GM12878 (cell line): ENCODE measurements around the gene HIF3A. TPM values are rescaled to one million over a fixed set of nuclear protein-coding genes. Genes with fewer than 3 reads are reported as not detected.

Experiments
- ATAC-seq: fragments of 200-7000 bp; cut with Tn5 transposase; 3 replicates; pipeline ENCODE4 v1.9.1; 2020; ENCODE audit warnings: mild to moderate bottlenecking, moderate library complexity
- BruUV-seq: library from RNA; stranded (reverse); fragments of 400-500 nt; replicated peaks from 2 replicates; lab custom pipeline; 2021; lab: Mats Ljungman, UMichigan
- CTCF ChIA-PET: fragments of 300-600 bp; sonication (Branson Sonifier 250); formaldehyde crosslinking; extraction: SDS; loops from one replicate; lab custom pipeline; 2021; ENCODE audit warnings: inconsistent platforms; lab: Yijun Ruan, JAX
- POLR2A ChIA-PET: fragments of 350-600 bp; formaldehyde crosslinking; extraction: SDS; loops from one replicate; lab custom pipeline; 2021; ENCODE audit warnings: inconsistent platforms; lab: Charles Lee
- RAD21 ChIA-PET: fragments of 300-600 bp; sonication (Branson Sonifier 250); formaldehyde crosslinking; loops from one replicate; lab custom pipeline; 2023; ENCODE audit warnings: antibody characterized with exemption; ENCODE audit not compliant: unreplicated experiment; lab: Charles Lee
- SMC1A ChIA-PET: fragments of 300-600 bp; sonication (Branson Sonifier 250); formaldehyde crosslinking; loops from one replicate; lab custom pipeline; 2023; ENCODE audit not compliant: unreplicated experiment, uncharacterized antibody; lab: Charles Lee
- DNase-seq: peaks from one replicate; pipeline ENCODE4 v3.0.0-alpha.2; 2011; ENCODE audit warnings: low read depth, low spot score
- FAIRE-seq: peaks from 3 replicates; lab custom pipeline; 2011; peaks lifted over from hg19 to GRCh38; lab: Jason Lieb, UNC
- H2AFZ ChIP-seq: 2 replicates; pipeline ENCODE4 v1.6.0; 2011; ENCODE audit warnings: low read depth, low read length, control low read depth; ENCODE audit not compliant: control insufficient read depth
- H3K27ac ChIP-seq: 2 replicates; pipeline ENCODE4 v1.5.1; 2011; ENCODE audit warnings: control low read depth; ENCODE audit not compliant: control insufficient read depth, insufficient read depth
- H3K27me3 ChIP-seq, 2 experiments: replicated peaks in 1 of 2; 2 replicates each; pipeline versions ENCODE4 v1.6.0 to v1.6.1; 2011; ENCODE audit warnings: low read length in 1 of 2; ENCODE audit not compliant: control insufficient read depth in 2 of 2, insufficient read depth in 2 of 2
- H3K36me3 ChIP-seq, 2 experiments: 2 replicates each; pipeline ENCODE4 v1.5.1; 2011; ENCODE audit warnings: low read length in 1 of 2; ENCODE audit not compliant: control insufficient read depth in 2 of 2, insufficient read depth in 2 of 2
- H3K4me1 ChIP-seq: 2 replicates; pipeline ENCODE4 v1.6.1; 2011; ENCODE audit warnings: mild to moderate bottlenecking, low read length, moderate library complexity, mixed read lengths; ENCODE audit not compliant: control insufficient read depth, insufficient read depth
- H3K4me2 ChIP-seq: 2 replicates; pipeline ENCODE4 v1.6.0; 2011; ENCODE audit warnings: control low read depth; ENCODE audit not compliant: control insufficient read depth, insufficient read depth
- H3K4me3 ChIP-seq: fragments of 200-600 bp; sonication (generic); 2 replicates; pipeline ENCODE4 v1.5.1; 2016
- H3K79me2 ChIP-seq: 2 replicates; pipeline ENCODE4 v1.6.0; 2011; ENCODE audit warnings: low read length; ENCODE audit not compliant: control insufficient read depth, insufficient read depth
- H3K9ac ChIP-seq: 2 replicates; pipeline ENCODE4 v1.8.0; 2011; ENCODE audit warnings: low read length, control low read depth, mixed read lengths; ENCODE audit not compliant: control insufficient read depth, insufficient read depth
- H3K9me3 ChIP-seq: replicated peaks from 3 replicates; pipeline ENCODE4 v1.5.1; 2011; ENCODE audit warnings: mild to moderate bottlenecking, low read length; ENCODE audit not compliant: control insufficient read depth, insufficient read depth
- H4K20me1 ChIP-seq: 2 replicates; pipeline ENCODE4 v1.6.0; 2011; ENCODE audit not compliant: control insufficient read depth, insufficient read depth
- BCLAF1 ChIP-seq: fragments of 450-650 bp; IDR thresholded peaks from 2 replicates; pipeline ENCODE4 v1.6.1; 2017; ENCODE audit warnings: antibody characterized with exemption, mild to moderate bottlenecking, moderate library complexity
- CHD2 ChIP-seq: IDR thresholded peaks from 2 replicates; pipeline ENCODE4 v1.6.1; 2011; ENCODE audit warnings: low read depth, low read length, improper control_type of control experiment, borderline replicate concordance
- HDGF ChIP-seq: fragments of 450-650 bp; IDR thresholded peaks from 2 replicates; pipeline ENCODE4 v1.6.1; 2016; ENCODE audit warnings: antibody characterized with exemption
- IKZF2 ChIP-seq, 2 experiments: fragments of 450-650 bp; IDR thresholded peaks; 2 replicates each; pipeline ENCODE4 v1.6.1; 2017; ENCODE audit warnings: mild to moderate bottlenecking in 2 of 2, moderate library complexity in 2 of 2
- JUNB ChIP-seq: IDR thresholded peaks from 2 replicates; pipeline ENCODE4 v1.6.1; 2016; ENCODE audit warnings: antibody characterized with exemption, mild to moderate bottlenecking
- LARP7 ChIP-seq: fragments of 450-650 bp; IDR thresholded peaks from 2 replicates; pipeline ENCODE4 v1.6.1; 2017; ENCODE audit warnings: mild to moderate bottlenecking
- PML ChIP-seq: IDR thresholded peaks from 2 replicates; pipeline ENCODE4 v1.6.1; 2012; ENCODE audit warnings: low read length, inconsistent platforms
- RAD21 ChIP-seq: IDR thresholded peaks from 2 replicates; pipeline ENCODE4 v1.6.1; 2011; ENCODE audit warnings: mild to moderate bottlenecking, low read depth, low read length, moderate library complexity; ENCODE audit not compliant: insufficient read depth
- SMC3 ChIP-seq: IDR thresholded peaks from 2 replicates; pipeline ENCODE4 v1.6.1; 2011; ENCODE audit warnings: low read length, improper control_type of control experiment, borderline replicate concordance
- SUZ12 ChIP-seq: fragments of 200-600 bp; sonication (generic); IDR thresholded peaks from one replicate; pipeline ENCODE4 v1.6.1; 2018; ENCODE audit warnings: antibody characterized with exemption, mild to moderate bottlenecking; ENCODE audit not compliant: unreplicated experiment
- TARDBP ChIP-seq: IDR thresholded peaks from 2 replicates; pipeline ENCODE4 v1.6.1; 2016; ENCODE audit warnings: borderline replicate concordance
- TCF7 ChIP-seq: IDR thresholded peaks from 2 replicates; pipeline ENCODE4 v1.6.1; 2014; ENCODE audit warnings: antibody characterized with exemption, borderline replicate concordance
- WGBS: methylation state at CpG from one replicate; pipeline ENCODE4 v1.1.6; 2016; ENCODE audit warnings: low lambda C conversion rate; ENCODE audit not compliant: insufficient replicate concordance, insufficient coverage; ENCODE audit errors: missing lambda C conversion rate; 5-methylcytosine and 5-hydroxymethylcytosine counted together
- in situ Hi-C: fragments of 300-500 bp; cut with MboI; formaldehyde crosslinking; loops from 9 replicates; pipeline ENCODE4 v1.14.3; 2018; ENCODE audit warnings: mixed read lengths
- intact Hi-C: fragments of 100-400 bp; cut with micrococcal nuclease; formaldehyde crosslinking; loops from one replicate; pipeline ENCODE4 v1.14.2; 2022; ENCODE audit not compliant: unreplicated experiment
- polyA plus RNA-seq, 11 experiments: library from polyadenylated mRNA; depleted of rRNA in 4 of 11; unstranded in 6 of 11; stranded (reverse) in 5 of 11; fragments of >200 nt; fragmentation: Nextera tagmentation in 4 of 11; fragmentation: Illumina TruSeq in 1 of 11; extraction: Ambion mirVana in 4 of 11; extraction: Trizol in 1 of 11; gene quantifications; 1 replicate in 1 of 11; 2 replicates in 10 of 11; pipeline versions ENCODE4 v1.2.1 to v1.2.3, GENCODE V29; 2011 to 2016; ENCODE audit warnings: inconsistent platforms in 2 of 11, missing spikeins in 2 of 11, low read depth in 1 of 11
- total RNA-seq, 4 experiments: library from RNA; depleted of rRNA in 3 of 4; stranded (reverse); fragments of >200 nt in 3 of 4; fragmentation: Illumina TruSeq in 1 of 4; extraction: Trizol in 1 of 4; gene quantifications; 2 replicates each; pipeline versions ENCODE4 v1.2.1 to v1.2.3, GENCODE V29; 2013 to 2021
- TF ChIP-seq, protein P1 (sequence below): IDR thresholded peaks from 2 replicates; pipeline ENCODE4 v1.6.1; 2011; ENCODE audit warnings: low read depth, low read length, improper control_type of control experiment, borderline replicate concordance
- TF ChIP-seq, protein P2 (sequence below): fragments of 450-650 bp; IDR thresholded peaks from 2 replicates; pipeline ENCODE4 v1.6.1; 2017; ENCODE audit warnings: mild to moderate bottlenecking, moderate library complexity

The HIF3A gene
- total and polyA plus RNA-seq, 10 of the 15 experiments (the other 5 are each of a cell fraction or from before 2014, with no cell fraction given) = 0.03 to 0.20 (median 0.06) TPM; not detected in 5

GRCh38 chr19:46366620-46367292 lies 69.9 kb downstream of the HIF3A start:
- Histone ChIP-seq H3K9me3 (no peaks in the 10 kb centered on the region), H3K4me2 (no peak overlapping the region), H2AFZ (no peak overlapping the region), H3K9ac (no peak overlapping the region), H3K79me2 (peaks cover 17% of the 10 kb centered on the region), H3K4me3 (no peak overlapping the region), H4K20me1 (peaks cover 3% of the 10 kb centered on the region; the same call in 1 of the 2 replicates), H3K36me3 (peaks cover 23 to 25% of the 10 kb centered on the region in 2 experiments), H3K4me1 (peaks cover 6% of the 10 kb centered on the region), H3K27ac (no peak overlapping the region), H3K27me3 (no peaks in the 10 kb centered on the region)
- ATAC-seq = no peak
- no TSS peak for BruUV-seq
- no peak for TF ChIP-seq PML
- no peak for TF ChIP-seq RAD21
- TF ChIP-seq TCF7 = no peak
- no peak for TF ChIP-seq CHD2
- TF ChIP-seq, protein P1, sequence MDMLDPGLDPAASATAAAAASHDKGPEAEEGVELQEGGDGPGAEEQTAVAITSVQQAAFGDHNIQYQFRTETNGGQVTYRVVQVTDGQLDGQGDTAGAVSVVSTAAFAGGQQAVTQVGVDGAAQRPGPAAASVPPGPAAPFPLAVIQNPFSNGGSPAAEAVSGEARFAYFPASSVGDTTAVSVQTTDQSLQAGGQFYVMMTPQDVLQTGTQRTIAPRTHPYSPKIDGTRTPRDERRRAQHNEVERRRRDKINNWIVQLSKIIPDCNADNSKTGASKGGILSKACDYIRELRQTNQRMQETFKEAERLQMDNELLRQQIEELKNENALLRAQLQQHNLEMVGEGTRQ = no peak
- TF ChIP-seq, protein P2, sequence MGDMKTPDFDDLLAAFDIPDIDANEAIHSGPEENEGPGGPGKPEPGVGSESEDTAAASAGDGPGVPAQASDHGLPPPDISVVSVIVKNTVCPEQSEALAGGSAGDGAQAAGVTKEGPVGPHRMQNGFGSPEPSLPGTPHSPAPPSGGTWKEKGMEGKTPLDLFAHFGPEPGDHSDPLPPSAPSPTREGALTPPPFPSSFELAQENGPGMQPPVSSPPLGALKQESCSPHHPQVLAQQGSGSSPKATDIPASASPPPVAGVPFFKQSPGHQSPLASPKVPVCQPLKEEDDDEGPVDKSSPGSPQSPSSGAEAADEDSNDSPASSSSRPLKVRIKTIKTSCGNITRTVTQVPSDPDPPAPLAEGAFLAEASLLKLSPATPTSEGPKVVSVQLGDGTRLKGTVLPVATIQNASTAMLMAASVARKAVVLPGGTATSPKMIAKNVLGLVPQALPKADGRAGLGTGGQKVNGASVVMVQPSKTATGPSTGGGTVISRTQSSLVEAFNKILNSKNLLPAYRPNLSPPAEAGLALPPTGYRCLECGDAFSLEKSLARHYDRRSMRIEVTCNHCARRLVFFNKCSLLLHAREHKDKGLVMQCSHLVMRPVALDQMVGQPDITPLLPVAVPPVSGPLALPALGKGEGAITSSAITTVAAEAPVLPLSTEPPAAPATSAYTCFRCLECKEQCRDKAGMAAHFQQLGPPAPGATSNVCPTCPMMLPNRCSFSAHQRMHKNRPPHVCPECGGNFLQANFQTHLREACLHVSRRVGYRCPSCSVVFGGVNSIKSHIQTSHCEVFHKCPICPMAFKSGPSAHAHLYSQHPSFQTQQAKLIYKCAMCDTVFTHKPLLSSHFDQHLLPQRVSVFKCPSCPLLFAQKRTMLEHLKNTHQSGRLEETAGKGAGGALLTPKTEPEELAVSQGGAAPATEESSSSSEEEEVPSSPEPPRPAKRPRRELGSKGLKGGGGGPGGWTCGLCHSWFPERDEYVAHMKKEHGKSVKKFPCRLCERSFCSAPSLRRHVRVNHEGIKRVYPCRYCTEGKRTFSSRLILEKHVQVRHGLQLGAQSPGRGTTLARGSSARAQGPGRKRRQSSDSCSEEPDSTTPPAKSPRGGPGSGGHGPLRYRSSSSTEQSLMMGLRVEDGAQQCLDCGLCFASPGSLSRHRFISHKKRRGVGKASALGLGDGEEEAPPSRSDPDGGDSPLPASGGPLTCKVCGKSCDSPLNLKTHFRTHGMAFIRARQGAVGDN = no peak
- no peak for TF ChIP-seq SUZ12
- no peak for TF ChIP-seq LARP7
- TF ChIP-seq SMC3 = no peak
- no peak for TF ChIP-seq JUNB
- no peak for TF ChIP-seq BCLAF1
- TF ChIP-seq HDGF = no peak
- TF ChIP-seq IKZF2 (IDR thresholded peaks at IDR 0.05) = no peak
- TF ChIP-seq TARDBP = no peak
- SMC1A ChIA-PET = no interaction called here
- intact Hi-C loops (no loop called here), in situ Hi-C loops (no loop called here)
- DNase-seq = no peak
- 87% methylated on average over 9 of the region's 9 CpGs for WGBS
- POLR2A ChIA-PET = no interaction called here
- RAD21 ChIA-PET = no interaction called here
- no peak for FAIRE-seq
- CTCF ChIA-PET = no interaction called here
